Naive thymus-derived CD4-positive, alpha-beta T cell (primary cell): ENCODE data around the gene SELENBP1. TPM values are rescaled to one million over a fixed set of nuclear protein-coding genes. Genes with fewer than 3 reads are reported as not detected.

Source experiments
- ATAC-seq: fragments of 150-1000 bp; cut with Tn5 transposase; 2 replicates; pipeline ENCODE4 v1.10.0; 2021; ENCODE audit warnings: mild to moderate bottlenecking, moderate library complexity
- CTCF ChIA-PET: fragments of 350-600 bp; sonication (Branson Sonifier 250); formaldehyde crosslinking; loops from one replicate; lab custom pipeline; 2021; ENCODE audit warnings: antibody characterized with exemption; lab: Charles Lee
- POLR2A ChIA-PET: fragments of 350-600 bp; sonication (Branson Sonifier 250); formaldehyde crosslinking; loops from one replicate; lab custom pipeline; 2021; ENCODE audit warnings: antibody characterized with exemption, inconsistent platforms; lab: Charles Lee
- DNase-seq, 9 donors: peaks; one replicate each; pipeline versions ENCODE4 v3.0.0 to v3.0.0-alpha.2; 2020 to 2022; ENCODE audit warnings: mixed read lengths in 1 of 9
- H3K27ac ChIP-seq: one replicate; pipeline ENCODE4 v1.7.0; 2013; ENCODE audit warnings: mild to moderate bottlenecking, low read depth, low read length, moderate library complexity
- H3K27me3 ChIP-seq, 2 donors: one replicate each; pipeline ENCODE4 v1.7.0; 2013; ENCODE audit warnings: low read length in 2 of 2, mild to moderate bottlenecking in 2 of 2, moderate library complexity in 2 of 2; ENCODE audit not compliant: control insufficient read depth in 2 of 2, insufficient read depth in 2 of 2
- H3K36me3 ChIP-seq, 3 experiments: 1 replicate in 2 of 3; 2 replicates in 1 of 3; pipeline ENCODE4 v1.7.0; 2013; ENCODE audit warnings: low read length in 3 of 3, mild to moderate bottlenecking in 3 of 3, moderate library complexity in 1 of 3; ENCODE audit not compliant: insufficient read depth in 3 of 3, control insufficient read depth in 2 of 3
- H3K4me1 ChIP-seq, 2 donors: one replicate each; pipeline ENCODE4 v1.7.0; 2013; ENCODE audit warnings: low read length in 2 of 2, mild to moderate bottlenecking in 2 of 2, moderate library complexity in 1 of 2; ENCODE audit not compliant: control insufficient read depth in 2 of 2, insufficient read depth in 2 of 2
- H3K4me3 ChIP-seq: 2 replicates; pipeline ENCODE4 v1.7.0; 2013; ENCODE audit warnings: mild to moderate bottlenecking, low read length
- H3K9me3 ChIP-seq, 3 experiments: 1 replicate in 2 of 3; 2 replicates in 1 of 3; pipeline ENCODE4 v1.7.0; 2013; ENCODE audit warnings: low read length in 3 of 3; ENCODE audit not compliant: control insufficient read depth in 2 of 3
- H3K27ac Mint-ChIP-seq, 9 donors: one replicate each; pipeline ENCODE4 v1.8.0; 2020 to 2022; ENCODE audit warnings: mixed read lengths in 9 of 9, mild to moderate bottlenecking in 8 of 9, moderate library complexity in 5 of 9, inconsistent platforms in 2 of 9
- H3K27me3 Mint-ChIP-seq, 5 donors: one replicate each; pipeline ENCODE4 v1.8.0; 2021 to 2022; ENCODE audit warnings: mixed read lengths in 5 of 5, mild to moderate bottlenecking in 1 of 5
- H3K36me3 Mint-ChIP-seq, 5 donors: one replicate each; pipeline ENCODE4 v1.8.0; 2020 to 2022; ENCODE audit warnings: mixed read lengths in 5 of 5, mild to moderate bottlenecking in 3 of 5, inconsistent platforms in 1 of 5
- H3K4me1 Mint-ChIP-seq, 7 donors: one replicate each; pipeline ENCODE4 v1.8.0; 2020 to 2022; ENCODE audit warnings: mixed read lengths in 7 of 7, mild to moderate bottlenecking in 3 of 7, inconsistent platforms in 1 of 7
- H3K4me3 Mint-ChIP-seq, 10 donors: one replicate each; pipeline ENCODE4 v1.8.0; 2020 to 2022; ENCODE audit warnings: mild to moderate bottlenecking in 10 of 10, mixed read lengths in 10 of 10, moderate library complexity in 6 of 10, inconsistent platforms in 2 of 10
- H3K9me3 Mint-ChIP-seq, 11 donors: one replicate each; pipeline ENCODE4 v1.8.0; 2020 to 2022; ENCODE audit warnings: mixed read lengths in 11 of 11, mild to moderate bottlenecking in 4 of 11, inconsistent platforms in 1 of 11, moderate library complexity in 1 of 11
- intact Hi-C, 2 donors: fragments of 100-400 bp; cut with micrococcal nuclease; formaldehyde crosslinking; loops; one replicate each; pipeline ENCODE4 v1.15.1; 2023
- polyA plus RNA-seq, 2 donors: library from polyadenylated mRNA; unstranded; fragments of 300-500 nt; fragmentation: Illumina TruSeq; gene quantifications; one replicate each; pipeline ENCODE4 v1.2.3, GENCODE V29; 2021
- total RNA-seq, 6 experiments: library from RNA in 5 of 6; stranded (reverse) in 5 of 6; gene quantifications; 1 replicate in 5 of 6; 2 replicates in 1 of 6; pipeline ENCODE4 v1.2.3 and lab custom pipeline; 2021 to 2026

SELENBP1 gene
- total RNA-seq (not detected), polyA plus RNA-seq (not detected), total RNA-seq (lab: John Stamatoyannopoulos, UW) (not detected)

GRCh38 chr1:151372058-151372934, at the start of gene SELENBP1:
TSS of gene SELENBP1 (minus strand) at chr1:151372705. CDS start at chr1:151372641, 64 bp downstream.
- ChIA-PET CTCF (no interaction called here), POLR2A (no interaction called here)
- no peak within 1 kb of the TSS for H3K27ac ChIP-seq
- H3K4me3 ChIP-seq = no peak within 1 kb of the TSS
- Mint-ChIP-seq H3K27ac (peak within 1 kb of the TSS in 2 of 9 donors; percentile 51 to 63), H3K9me3 (no peaks in the 10 kb centered on the region), H3K36me3 (no peaks in the 10 kb centered on the region), H3K27me3 (peaks cover 0 to 11% (median 0%) of the 10 kb centered on the region in 5 donors), H3K4me1 (peaks cover 0 to 6% (median 0%) of the 10 kb centered on the region in 7 donors), H3K4me3 (no peak within 1 kb of the TSS)
- no peaks in the 10 kb centered on the region for H3K4me1 ChIP-seq
- H3K9me3 ChIP-seq = no peaks in the 10 kb centered on the region
- intact Hi-C loops = no loop called here
- no peaks in the 10 kb centered on the region for H3K36me3 ChIP-seq
- DNase-seq = no peak
- no peak for ATAC-seq
- H3K27me3 ChIP-seq = no peaks in the 10 kb centered on the region

DNA sequence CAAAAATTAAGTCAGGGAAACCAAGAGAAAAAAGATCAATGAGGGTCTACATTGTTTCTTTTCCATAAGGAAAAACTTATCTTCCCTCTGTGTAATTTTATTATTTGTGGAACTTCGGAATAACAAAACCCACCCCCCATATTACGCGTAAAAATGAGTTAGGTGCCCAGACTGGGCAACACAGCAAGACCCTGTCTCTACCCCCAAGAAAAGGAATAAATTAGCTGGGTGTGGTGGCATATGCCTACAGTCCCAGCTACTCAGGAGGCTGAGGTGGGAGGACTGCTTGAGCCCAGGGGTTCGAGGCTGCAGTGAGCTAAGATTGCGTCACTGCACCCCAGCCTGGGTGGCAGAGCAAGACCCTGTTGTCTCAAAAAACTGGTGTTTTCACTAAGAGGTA, 47.3 kb upstream of the SELENBP1 start:
- peaks cover 9 to 44% (median 20%) of the 10 kb centered on the region in 5 donors for H3K36me3 Mint-ChIP-seq
- peaks cover 11 to 70% (median 23%) of the 10 kb centered on the region in 3 experiments for H3K36me3 ChIP-seq
- CTCF ChIA-PET = interaction anchor here (0.6 kb wide), 1 partner anchor 256 kb away, joined by 3 read pairs; no protein-coding TSS in a partner anchor
- ATAC-seq (no peak), DNase-seq (no peak)
- H3K4me3 Mint-ChIP-seq = no peak overlapping the region
- no peak overlapping the region for H3K27ac ChIP-seq
- H3K9me3 ChIP-seq = no peaks in the 10 kb centered on the region
- intact Hi-C loops = no loop called here
- H3K27me3 ChIP-seq = no peaks in the 10 kb centered on the region
- H3K4me3 ChIP-seq = no peak overlapping the region
- POLR2A ChIA-PET = interaction anchor here (0.8 to 1.5 kb wide), 2 partner anchors 9 to 14 kb away, joined by 3 read pairs; no protein-coding TSS in a partner anchor
- no peaks in the 10 kb centered on the region for H3K4me1 ChIP-seq
- no peaks in the 10 kb centered on the region for H3K9me3 Mint-ChIP-seq
- peak overlapping the region in 1 of 9 donors; percentile 26 for H3K27ac Mint-ChIP-seq
- peaks cover 0 to 5% (median 0%) of the 10 kb centered on the region in 7 donors for H3K4me1 Mint-ChIP-seq
- no peaks in the 10 kb centered on the region for H3K27me3 Mint-ChIP-seq

DNA sequence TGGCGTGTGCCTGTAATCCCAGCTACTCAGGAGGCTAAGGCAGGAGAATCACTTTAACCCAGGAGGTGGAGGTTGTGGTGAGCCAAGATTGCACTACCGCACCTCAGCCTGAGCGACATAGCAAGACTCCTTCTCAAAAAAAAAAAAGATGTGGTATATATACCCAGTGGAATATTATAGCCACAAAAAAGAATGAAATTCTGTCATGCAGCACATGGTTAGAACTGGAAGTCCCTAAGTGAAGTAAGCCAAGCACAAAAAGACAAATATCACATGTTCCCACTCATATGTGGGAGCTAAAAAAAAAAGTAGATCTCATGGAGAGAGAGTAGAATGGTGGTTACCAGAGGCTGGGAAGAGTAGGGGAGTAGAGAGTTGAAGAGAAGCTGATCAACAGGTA, 45.6 kb upstream of the SELENBP1 start:
- no peaks in the 10 kb centered on the region for H3K4me1 ChIP-seq
- H3K4me3 ChIP-seq = no peak overlapping the region
- no peaks in the 10 kb centered on the region for H3K27me3 Mint-ChIP-seq
- ChIA-PET CTCF (interaction anchor here (0.7 kb wide), 1 partner anchor 102 kb away, joined by 3 read pairs; no protein-coding TSS in a partner anchor), POLR2A (interaction anchor here (0.5 to 1.8 kb wide), 2 partner anchors 10 to 228 kb away, joined by 3 to 6 read pairs; no protein-coding TSS in a partner anchor)
- H3K9me3 Mint-ChIP-seq = peaks cover 0 to 2% (median 0%) of the 10 kb centered on the region in 11 donors
- no peak for ATAC-seq
- H3K27me3 ChIP-seq = no peaks in the 10 kb centered on the region
- H3K27ac Mint-ChIP-seq = peak overlapping the region in 2 of 9 donors; percentile 5 to 32
- intact Hi-C loops = no loop called here
- peaks cover 0 to 63% (median 8%) of the 10 kb centered on the region in 3 experiments for H3K36me3 ChIP-seq
- H3K9me3 ChIP-seq = no peaks in the 10 kb centered on the region
- H3K36me3 Mint-ChIP-seq = peaks cover 0 to 28% (median 8%) of the 10 kb centered on the region in 5 donors
- H3K27ac ChIP-seq = no peak overlapping the region
- H3K4me3 Mint-ChIP-seq = no peak overlapping the region
- no peak for DNase-seq
- H3K4me1 Mint-ChIP-seq = peaks cover 0 to 5% (median 0%) of the 10 kb centered on the region in 7 donors

- no peak for ATAC-seq
- POLR2A ChIA-PET = interaction anchor here (6.2 kb wide), 1 partner anchor 15 kb away, joined by 36 read pairs; the partner anchor contains the start of gene PSMB4
- intact Hi-C loops = no loop called here
Observed at GRCh38 chr1:151416231-151416630, 43.7 kb upstream of the SELENBP1 start.

DNA sequence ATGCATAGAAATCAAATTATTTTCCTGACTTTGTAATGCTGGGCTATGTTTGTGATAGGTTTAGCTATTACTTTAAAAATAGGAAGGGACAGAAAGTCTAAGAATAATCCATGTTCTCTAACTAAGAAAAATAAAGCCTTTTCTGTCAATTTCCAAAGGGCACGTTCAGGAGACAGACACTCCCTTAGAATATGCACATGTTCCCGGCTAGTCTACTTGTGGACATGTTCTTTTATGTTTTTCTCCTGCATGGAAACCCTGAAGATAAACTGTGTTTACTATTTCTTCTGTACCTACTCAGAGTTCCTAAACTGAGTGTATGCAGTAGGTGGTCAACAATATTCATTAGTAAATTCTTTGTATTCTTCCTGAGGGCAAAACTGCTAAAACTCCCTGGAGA, 39.4 kb upstream of the SELENBP1 start:
- no peak for ATAC-seq
- H3K4me3 ChIP-seq = no peak overlapping the region

More at GRCh38 chr1:151416231-151416630, 43.7 kb upstream of the SELENBP1 start:
- no peaks in the 10 kb centered on the region for H3K27me3 Mint-ChIP-seq
- no peak overlapping the region for H3K4me3 Mint-ChIP-seq
- no peaks in the 10 kb centered on the region for H3K9me3 ChIP-seq
- H3K36me3 ChIP-seq = peaks cover 8 to 64% (median 8%) of the 10 kb centered on the region in 3 experiments
- peaks cover 0 to 5% (median 0%) of the 10 kb centered on the region in 7 donors for H3K4me1 Mint-ChIP-seq
- H3K27ac ChIP-seq = no peak overlapping the region
- H3K9me3 Mint-ChIP-seq = peaks cover 0 to 2% (median 0%) of the 10 kb centered on the region in 11 donors
- no peaks in the 10 kb centered on the region for H3K4me1 ChIP-seq
- CTCF ChIA-PET = no interaction called here
- H3K27ac Mint-ChIP-seq = no peak overlapping the region
- H3K27me3 ChIP-seq = no peaks in the 10 kb centered on the region
- H3K36me3 Mint-ChIP-seq = peaks cover 4 to 28% (median 17%) of the 10 kb centered on the region in 5 donors
- no peak overlapping the region for H3K4me3 ChIP-seq
- no peak for DNase-seq

DNA sequence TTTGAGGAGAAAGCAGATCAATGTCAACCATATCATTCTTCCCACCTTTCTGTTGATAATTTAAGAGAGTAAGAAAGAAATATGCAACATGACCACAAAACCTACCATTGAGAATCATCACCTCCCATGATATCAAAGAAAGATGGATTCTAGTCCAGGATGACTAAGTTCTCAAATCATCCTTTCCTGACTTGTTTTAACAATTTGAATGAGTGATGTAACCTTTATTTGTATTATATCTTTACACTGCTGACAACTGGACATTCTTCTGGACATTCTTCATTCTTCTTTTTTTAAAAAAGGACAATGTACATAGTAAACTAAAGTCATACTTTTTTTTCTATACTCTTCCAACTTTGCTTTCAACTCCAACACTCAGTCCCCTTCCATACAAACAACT, 36.4 kb upstream of the SELENBP1 start:
- Histone ChIP-seq H3K4me3 (no peak overlapping the region), H3K27me3 (no peaks in the 10 kb centered on the region), H3K36me3 (peaks cover 17 to 87% (median 26%) of the 10 kb centered on the region in 3 experiments), H3K4me1 (no peaks in the 10 kb centered on the region), H3K27ac (peak overlapping the region; percentile 8), H3K9me3 (no peaks in the 10 kb centered on the region)
- peak overlapping the region in 4 of 9 donors; percentile 50 to 69 (median 56) for H3K27ac Mint-ChIP-seq
- no peaks in the 10 kb centered on the region for H3K27me3 Mint-ChIP-seq
- H3K4me3 Mint-ChIP-seq = no peak overlapping the region
- H3K36me3 Mint-ChIP-seq = peaks cover 16 to 59% (median 41%) of the 10 kb centered on the region in 5 donors
- ATAC-seq (no peak), DNase-seq (no peak)
- no peaks in the 10 kb centered on the region for H3K9me3 Mint-ChIP-seq
- CTCF ChIA-PET = no interaction called here
- H3K4me1 Mint-ChIP-seq = peaks cover 0 to under 1% (median 0%) of the 10 kb centered on the region in 7 donors
- intact Hi-C loops = no loop called here
- POLR2A ChIA-PET = no interaction called here

More for the DNA sequence above, 39.4 kb upstream of the SELENBP1 start:
- Histone ChIP-seq H3K27ac (no peak overlapping the region), H3K4me1 (no peaks in the 10 kb centered on the region), H3K9me3 (no peaks in the 10 kb centered on the region), H3K36me3 (peaks cover 17 to 82% (median 24%) of the 10 kb centered on the region in 3 experiments), H3K27me3 (no peaks in the 10 kb centered on the region)
- Mint-ChIP-seq H3K4me1 (peaks cover 0 to 5% (median 0%) of the 10 kb centered on the region in 7 donors), H3K27ac (peak overlapping the region in 3 of 9 donors; percentile 38 to 69 (median 38)), H3K9me3 (peaks cover 0 to 2% (median 0%) of the 10 kb centered on the region in 11 donors), H3K36me3 (peaks cover 14 to 53% (median 31%) of the 10 kb centered on the region in 5 donors), H3K4me3 (no peak overlapping the region), H3K27me3 (no peaks in the 10 kb centered on the region)
- CTCF ChIA-PET = interaction anchor here (0.7 kb wide), 1 partner anchor 1332 kb away, joined by 3 read pairs; no protein-coding TSS in a partner anchor
- intact Hi-C loops = no loop called here
- DNase-seq = no peak
- POLR2A ChIA-PET = interaction anchor here (1.1 to 6.2 kb wide), 2 partner anchors 10 to 11 kb away, joined by 5 to 36 read pairs; partner anchors contain the start of gene PSMB4
